Neural cell (in vitro differentiated cells): ENCODE data around the gene AEN. TPM values are rescaled to one million over a fixed set of nuclear protein-coding genes. Genes with fewer than 3 reads are reported as not detected.

Experiments
- H2AFZ ChIP-seq: fragments of 200-600, 300-800 bp; sonication (generic), shearing (Covaris generic); 2 replicates; pipeline ENCODE4 v1.6.0; 2014; ENCODE audit warnings: low read depth, mild to moderate bottlenecking, antibody characterized with exemption, low read length, moderate library complexity
- H3F3A ChIP-seq: fragments of 200-600 bp; shearing (Covaris generic); 2 replicates; pipeline ENCODE4 v1.6.1; 2016; ENCODE audit warnings: mild to moderate bottlenecking, moderate library complexity, mixed read lengths, antibody characterized with exemption, low read length; ENCODE audit not compliant: insufficient read depth, poor library complexity, severe bottlenecking
- H3K27ac ChIP-seq: fragments of 200-600, 300-800 bp; sonication (generic), shearing (Covaris generic); 2 replicates; pipeline ENCODE4 v1.5.1; 2014; ENCODE audit warnings: mild to moderate bottlenecking, low read length, moderate library complexity
- H3K27me3 ChIP-seq: fragments of 300-800, 200-600 bp; sonication (generic), shearing (Covaris generic); 2 replicates; pipeline ENCODE4 v1.6.0; 2014; ENCODE audit warnings: mild to moderate bottlenecking, low read depth, low read length, moderate library complexity; ENCODE audit not compliant: insufficient read depth
- H3K36me3 ChIP-seq: fragments of 300-800, 200-600 bp; sonication (generic), shearing (Covaris generic); 2 replicates; pipeline ENCODE4 v1.5.1; 2014; ENCODE audit warnings: mild to moderate bottlenecking, antibody characterized with exemption, low read length, moderate library complexity; ENCODE audit not compliant: insufficient read depth
- H3K4me2 ChIP-seq: fragments of 300-800, 200-600 bp; sonication (generic), shearing (Covaris generic); 2 replicates; pipeline ENCODE4 v1.6.0; 2014; ENCODE audit warnings: mild to moderate bottlenecking, low read length
- H3K4me3 ChIP-seq: fragments of 300-800, 200-600 bp; sonication (generic), shearing (Covaris generic); 2 replicates; pipeline ENCODE4 v1.5.1; 2014; ENCODE audit warnings: mild to moderate bottlenecking, low read length, moderate library complexity
- H3K79me2 ChIP-seq: fragments of 200-600 bp; shearing (Covaris generic); replicated peaks from 2 replicates; pipeline ENCODE4 v1.6.0; 2014; ENCODE audit warnings: mild to moderate bottlenecking, low read length, moderate library complexity; ENCODE audit not compliant: insufficient read depth
- H3K9ac ChIP-seq: fragments of 300-800, 200-600 bp; sonication (generic), shearing (Covaris generic); 2 replicates; pipeline ENCODE4 v1.6.1; 2016; ENCODE audit warnings: mild to moderate bottlenecking, low read length, mixed read lengths
- H3K9me2 ChIP-seq: fragments of 200-600 bp; shearing (Covaris generic); 2 replicates; pipeline ENCODE4 v1.6.1; 2016; ENCODE audit warnings: mild to moderate bottlenecking, low read length, mixed read lengths; ENCODE audit not compliant: insufficient read depth
- H3K9me3 ChIP-seq: fragments of 200-600, 300-800 bp; sonication (generic), shearing (Covaris generic); 2 replicates; pipeline ENCODE4 v1.6.1; 2016; ENCODE audit warnings: mild to moderate bottlenecking, mixed run types, low read length, moderate library complexity, mixed read lengths
- H4K20me1 ChIP-seq: fragments of 200-600 bp; shearing (Covaris generic); 2 replicates; pipeline ENCODE4 v1.6.1; 2016; ENCODE audit warnings: mild to moderate bottlenecking, mixed run types; ENCODE audit not compliant: insufficient read depth
- CTCF ChIP-seq: fragments of 450-650 bp; IDR thresholded peaks from 2 replicates; pipeline ENCODE4 v1.5.1; 2014; ENCODE audit warnings: antibody characterized with exemption, mild to moderate bottlenecking, moderate library complexity; ENCODE audit not compliant: poor library complexity, severe bottlenecking
- EP300 ChIP-seq: fragments of 450-650 bp; conservative IDR thresholded peaks from 2 replicates; pipeline ENCODE4 v1.6.1; 2014; ENCODE audit warnings: antibody characterized with exemption, mild to moderate bottlenecking, moderate library complexity; ENCODE audit not compliant: poor library complexity, severe bottlenecking
- EZH2 ChIP-seq: fragments of 200-600, 300-800 bp; shearing (Covaris generic), sonication (generic); IDR thresholded peaks from 2 replicates; pipeline ENCODE4 v1.6.1; 2014; ENCODE audit warnings: antibody characterized with exemption, low read length, borderline replicate concordance, mild to moderate bottlenecking; ENCODE audit not compliant: insufficient read depth, poor library complexity, severe bottlenecking
- MXI1 ChIP-seq: fragments of 450-650 bp; conservative IDR thresholded peaks from 2 replicates; pipeline ENCODE4 v1.6.1; 2014; ENCODE audit warnings: antibody characterized with exemption, mild to moderate bottlenecking; ENCODE audit not compliant: poor library complexity, severe bottlenecking
- POLR2AphosphoS5 ChIP-seq: IDR thresholded peaks from 2 replicates; pipeline ENCODE4 v1.6.1; 2012
- RAD21 ChIP-seq: fragments of 450-650 bp; conservative IDR thresholded peaks from 2 replicates; pipeline ENCODE4 v1.6.1; 2014; ENCODE audit warnings: antibody characterized with exemption, mild to moderate bottlenecking, moderate library complexity
- REST ChIP-seq: IDR thresholded peaks from 2 replicates; pipeline ENCODE4 v1.6.1; 2012; ENCODE audit warnings: borderline replicate concordance
- SMC3 ChIP-seq: fragments of 450-650 bp; conservative IDR thresholded peaks from 2 replicates; pipeline ENCODE4 v1.6.1; 2014; ENCODE audit warnings: antibody characterized with exemption, mild to moderate bottlenecking, moderate library complexity; ENCODE audit not compliant: poor library complexity
- TAF1 ChIP-seq: IDR thresholded peaks from 2 replicates; pipeline ENCODE4 v1.6.1; 2012; ENCODE audit warnings: low read depth
- polyA minus RNA-seq: library from RNA; depleted of rRNA, polyadenylated mRNA; stranded (reverse); fragments of >200 nt; gene quantifications from 2 replicates; pipeline ENCODE4 v1.2.3, GENCODE V29; 2014
- polyA plus RNA-seq: library from polyadenylated mRNA; depleted of rRNA; stranded (reverse); fragments of >200 nt; gene quantifications from 2 replicates; pipeline ENCODE4 v1.2.3, GENCODE V29; 2014

The AEN gene, protein sequence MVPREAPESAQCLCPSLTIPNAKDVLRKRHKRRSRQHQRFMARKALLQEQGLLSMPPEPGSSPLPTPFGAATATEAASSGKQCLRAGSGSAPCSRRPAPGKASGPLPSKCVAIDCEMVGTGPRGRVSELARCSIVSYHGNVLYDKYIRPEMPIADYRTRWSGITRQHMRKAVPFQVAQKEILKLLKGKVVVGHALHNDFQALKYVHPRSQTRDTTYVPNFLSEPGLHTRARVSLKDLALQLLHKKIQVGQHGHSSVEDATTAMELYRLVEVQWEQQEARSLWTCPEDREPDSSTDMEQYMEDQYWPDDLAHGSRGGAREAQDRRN
- polyA plus RNA-seq (17.2 and 21.3 TPM in 2 replicates), polyA minus RNA-seq (21.9 and 24.1 TPM in 2 replicates)

GRCh38 chr15:88620995-88621772, at the start of gene AEN:
AEN (plus strand) TSS chr15:88621340; CDS start chr15:88626210, 4,870 bp downstream.
- H2AFZ ChIP-seq: no peak within 1 kb of the TSS
- H3K9me3 ChIP-seq: no peaks in the 10 kb centered on the region
- no peaks in the 10 kb centered on the region for H4K20me1 ChIP-seq
- TF ChIP-seq EP300 (no peak), MXI1 (peak; percentile 100), SMC3 (no peak), REST (no peak), POLR2AphosphoS5 (peak; percentile 50), EZH2 (no peak), TAF1 (no peak), RAD21 (no peak), CTCF (peak; percentile 29)
- peaks cover 44% of the 10 kb centered on the region for H3K79me2 ChIP-seq
- H3K9me2 ChIP-seq: no peaks in the 10 kb centered on the region
- H3K27ac ChIP-seq: no peak within 1 kb of the TSS
- H3F3A ChIP-seq: no peaks in the 10 kb centered on the region
- no peaks in the 10 kb centered on the region for H3K27me3 ChIP-seq
- peak within 1 kb of the TSS; percentile 60 for H3K9ac ChIP-seq
- H3K4me2 ChIP-seq: peak within 1 kb of the TSS; percentile 96
- H3K36me3 ChIP-seq: no peaks in the 10 kb centered on the region
- peak within 1 kb of the TSS; percentile 92 for H3K4me3 ChIP-seq

DNA sequence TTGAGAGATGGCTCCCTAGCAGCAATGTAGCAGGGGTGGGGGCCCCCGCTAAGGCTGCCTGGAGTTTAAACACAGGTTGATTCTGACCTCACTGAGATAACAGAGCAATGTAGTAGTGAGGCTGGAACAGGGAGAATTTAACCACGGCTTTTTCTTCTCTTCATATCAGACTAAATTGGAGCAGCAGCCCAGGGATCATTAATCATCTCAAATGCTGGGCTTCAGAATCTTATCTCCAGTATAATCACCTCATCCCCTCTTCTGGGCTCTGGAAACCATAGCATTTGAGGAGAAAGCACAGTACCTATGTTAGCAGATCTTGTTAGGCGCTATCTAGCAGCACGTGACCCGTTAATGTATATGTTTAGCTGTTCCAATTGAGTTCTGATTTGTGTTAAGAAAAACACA, 49.3 kb upstream of the AEN start:
- H2AFZ ChIP-seq: no peak overlapping the region
- TF ChIP-seq REST: no peak
- TF ChIP-seq POLR2AphosphoS5: peak; percentile 22
- TF ChIP-seq TAF1: no peak
- TF ChIP-seq EZH2: no peak
- no peak for TF ChIP-seq RAD21
- no peak for TF ChIP-seq EP300
- no peak for TF ChIP-seq CTCF
- no peaks in the 10 kb centered on the region for H3K9me3 ChIP-seq
- H4K20me1 ChIP-seq: no peaks in the 10 kb centered on the region
- no peaks in the 10 kb centered on the region for H3K36me3 ChIP-seq
- no peak overlapping the region for H3K4me3 ChIP-seq
- no peak overlapping the region for H3K4me2 ChIP-seq
- H3F3A ChIP-seq: no peaks in the 10 kb centered on the region
- H3K27me3 ChIP-seq: no peaks in the 10 kb centered on the region
- peak overlapping the region; percentile 15 for H3K27ac ChIP-seq
- no peak overlapping the region for H3K9ac ChIP-seq
- no peaks in the 10 kb centered on the region for H3K79me2 ChIP-seq
- no peaks in the 10 kb centered on the region for H3K9me2 ChIP-seq
